DND-41 (cell line): ENCODE data around the gene ADAMTS15.

ENCODE experiments used
- CTCF ChIP-seq: IDR thresholded peaks from 2 replicates; pipeline ENCODE4 v1.5.1; 2012; ENCODE audit warnings: borderline replicate concordance, low read length, moderate library complexity, mild to moderate bottlenecking; ENCODE audit not compliant: poor library complexity, severe bottlenecking; ENCODE audit errors: extremely low read depth
- EZH2 ChIP-seq: IDR thresholded peaks from 3 replicates; pipeline ENCODE4 v1.6.1; 2012; ENCODE audit warnings: borderline replicate concordance, low read depth, mild to moderate bottlenecking, moderate library complexity, low read length, inconsistent platforms; ENCODE audit not compliant: severe bottlenecking

- TF ChIP-seq CTCF (no peak), EZH2 (no peak)
Measured at GRCh38 chr11:130487924-130488815, 39.7 kb downstream of the ADAMTS15 start.
